GM12891 (cell line): ENCODE results near the gene MYO7B.

ENCODE experiments used
- PAX5 ChIP-seq: IDR thresholded peaks from 2 replicates; pipeline ENCODE4 v1.6.1; 2011; ENCODE audit warnings: low read length, moderate library complexity, mild to moderate bottlenecking; ENCODE audit not compliant: insufficient read depth, severe bottlenecking
- POLR2A ChIP-seq: IDR thresholded peaks from 2 replicates; pipeline ENCODE4 v1.6.1; 2011; ENCODE audit warnings: low read depth, low read length, control low read depth
- POLR2AphosphoS5 ChIP-seq: IDR thresholded peaks from 2 replicates; pipeline ENCODE4 v1.6.1; 2011; ENCODE audit warnings: low read depth, low read length, control low read depth
- POU2F2 ChIP-seq: IDR thresholded peaks from 2 replicates; pipeline ENCODE4 v1.6.1; 2011; ENCODE audit warnings: low read depth, mild to moderate bottlenecking, control low read depth, low read length, moderate library complexity
- SPI1 ChIP-seq: IDR thresholded peaks from 2 replicates; pipeline ENCODE4 v1.6.1; 2011; ENCODE audit warnings: low read depth, low read length, control low read depth
- TAF1 ChIP-seq: IDR thresholded peaks from 2 replicates; pipeline ENCODE4 v1.6.1; 2011; ENCODE audit warnings: low read depth, low read length, control low read depth

DNA sequence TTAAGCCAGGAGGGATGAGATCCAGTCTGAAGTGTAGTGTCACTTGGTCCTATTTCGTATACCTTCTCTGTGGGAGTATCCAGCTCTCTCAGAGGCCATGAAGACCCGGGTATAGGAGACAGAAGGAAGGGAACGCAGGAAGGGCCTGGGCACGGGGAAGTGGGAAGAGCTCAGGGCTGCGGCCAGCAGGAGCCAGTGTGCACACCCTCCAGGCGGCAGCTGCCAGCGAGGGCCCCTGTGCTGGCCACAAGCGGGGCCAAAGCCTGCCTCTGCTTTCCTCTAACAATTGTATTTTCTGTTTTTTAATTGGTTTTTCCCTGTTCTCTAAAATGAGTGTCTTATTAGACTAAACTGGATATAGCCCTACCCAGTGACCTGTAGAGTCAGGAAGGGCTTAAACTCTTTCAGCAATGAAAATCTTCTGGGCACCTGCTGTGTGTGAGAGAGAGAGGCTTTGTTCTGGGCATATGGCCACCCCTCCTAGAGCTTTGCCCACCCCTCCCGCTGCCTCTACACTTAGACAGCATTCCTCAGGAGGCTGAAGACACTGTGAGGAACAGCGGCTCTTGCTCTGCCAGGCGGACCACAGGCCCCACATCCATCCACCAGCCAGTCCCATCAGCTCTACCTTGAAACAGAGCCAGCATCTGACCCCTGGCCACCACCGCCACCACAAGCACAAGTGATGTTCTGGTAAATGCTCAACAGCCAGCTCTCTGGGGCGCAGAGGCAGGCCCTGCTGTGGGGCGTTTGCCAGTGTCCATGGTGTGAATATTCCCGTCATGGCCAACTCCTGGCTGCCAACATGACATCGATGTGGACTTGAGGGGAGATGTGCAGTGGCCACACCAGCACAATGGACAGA lies 120.0 kb downstream of the MYO7B start:
- TF ChIP-seq SPI1 (no peak), POLR2A (no peak), TAF1 (no peak), POU2F2 (no peak), POLR2AphosphoS5 (no peak), PAX5 (no peak)
